Measurements from ENCODE around the gene ZCCHC24. TPM values are rescaled to one million over a fixed set of nuclear protein-coding genes. Genes with fewer than 3 reads are reported as not detected.

The ZCCHC24 gene
- total and polyA plus RNA-seq, 2 donors (not counting 3 experiments of a cell fraction or from before 2014, with no cell fraction given), result 5.2 to 8.4 TPM

DNA sequence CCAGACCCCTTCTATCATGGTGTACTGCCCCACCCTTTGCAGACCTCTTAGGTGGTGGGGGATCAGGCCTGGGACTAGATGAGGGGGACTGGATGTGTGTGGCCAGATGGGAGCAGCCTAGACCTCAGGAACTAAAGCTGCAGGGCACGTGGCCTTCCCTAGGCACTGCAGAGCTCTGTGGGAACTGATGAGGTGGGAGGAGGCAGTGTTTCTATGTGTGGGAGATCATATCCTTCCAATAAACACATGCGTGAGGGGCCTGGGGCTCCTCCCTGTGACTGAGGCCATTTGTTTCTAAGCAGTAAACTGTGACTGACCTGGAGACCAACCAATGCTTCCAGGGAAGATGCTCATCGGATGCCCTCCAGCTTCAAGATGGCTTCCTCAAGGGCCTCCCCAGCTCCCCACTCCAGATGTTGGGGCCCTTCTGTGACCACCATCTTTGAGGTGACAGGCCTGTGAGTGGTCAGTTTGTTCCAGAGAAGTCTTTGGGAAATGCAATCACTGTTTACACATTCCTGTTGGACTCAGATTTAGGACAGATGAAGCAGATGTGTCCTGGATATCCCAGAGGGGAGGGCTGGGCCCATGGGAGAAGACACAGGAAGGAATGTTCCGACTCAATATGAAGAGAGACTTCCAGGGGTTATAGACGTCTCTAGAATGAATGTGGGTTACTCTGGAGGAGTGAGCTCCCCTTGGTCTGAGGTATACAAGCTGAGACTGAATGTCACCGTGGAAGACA, 23.6 kb upstream of the ZCCHC24 start:
- POLR2A ChIA-PET, result no interaction called here
- TF ChIP-seq MYC (IDR thresholded peaks at IDR 0.05; ENCODE audit: low read depth, low read length) (no peak), POLR2AphosphoS5 (IDR thresholded peaks at IDR 0.05; ENCODE audit: insufficient read depth, low read depth, low read length) (no peak)
- TF ChIP-seq, protein P1, sequence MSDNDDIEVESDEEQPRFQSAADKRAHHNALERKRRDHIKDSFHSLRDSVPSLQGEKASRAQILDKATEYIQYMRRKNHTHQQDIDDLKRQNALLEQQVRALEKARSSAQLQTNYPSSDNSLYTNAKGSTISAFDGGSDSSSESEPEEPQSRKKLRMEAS (IDR thresholded peaks at IDR 0.05; ENCODE audit: insufficient read depth, insufficient read length), result no peak
- no peaks in the 10 kb centered on the region for H3K9me1 ChIP-seq (replicated peaks; ENCODE audit: control insufficient read depth, extremely low read depth, insufficient read depth, low read length)
- CTCF ChIA-PET, result interaction anchor here (1.2 to 4.5 kb wide), 6 partner anchors 9 to 111 kb away, joined by 3 to 139 read pairs (median 13); no protein-coding TSS in a partner anchor
- H3K79me2 ChIP-seq (ENCODE audit: control insufficient read depth, insufficient read depth, low read length), result no peaks in the 10 kb centered on the region
- no peaks in the 10 kb centered on the region for H3K4me1 ChIP-seq (ENCODE audit: control insufficient read depth, extremely low read depth, insufficient read depth, low read length)
- H3K9me3 ChIP-seq (replicated peaks; ENCODE audit: control insufficient read depth, insufficient read depth, low read length), result no peaks in the 10 kb centered on the region
- H3K36me3 ChIP-seq (ENCODE audit: control insufficient read depth in 2 of 2, extremely low read depth in 1 of 2, insufficient read depth in 2 of 2, low read length in 2 of 2), result no peaks in the 10 kb centered on the region
- H3K27me3 ChIP-seq (ENCODE audit: control insufficient read depth in 2 of 2, insufficient read depth in 2 of 2, low read length in 2 of 2), result peaks cover 0 to 9% of the 10 kb centered on the region in 2 experiments
- FAIRE-seq (no peak), DNase-seq (ENCODE audit: low read depth, low spot score) (no peak)
- intact Hi-C loops (cut with micrococcal nuclease), result no loop called here
- H3K4me2 ChIP-seq (ENCODE audit: insufficient read depth, low read length), result no peak overlapping the region
- H3K27ac ChIP-seq (ENCODE audit: insufficient read depth, low read depth, low read length), result no peak overlapping the region
- H3K4me3 ChIP-seq (replicated peaks in 1 of 3; ENCODE audit: insufficient read depth in 1 of 3, low read depth in 1 of 3, low read length in 3 of 3), result no peak overlapping the region
- BruUV-seq (replicated peaks), result no TSS peak
- H3K9ac ChIP-seq (replicated peaks; ENCODE audit: extremely low read depth, insufficient read depth, low read length), result no peak overlapping the region
- no peaks in the 10 kb centered on the region for H4K20me1 ChIP-seq (replicated peaks; ENCODE audit: control insufficient read depth, extremely low read depth, insufficient read depth, low read length)
- no peak overlapping the region for H2AFZ ChIP-seq (ENCODE audit: low read depth, low read length)
- dilution Hi-C loops (cut with MboI; ENCODE audit: extremely low pct_ligation_motif_present, low sequenced_read_pairs), result no loop called here

DNA sequence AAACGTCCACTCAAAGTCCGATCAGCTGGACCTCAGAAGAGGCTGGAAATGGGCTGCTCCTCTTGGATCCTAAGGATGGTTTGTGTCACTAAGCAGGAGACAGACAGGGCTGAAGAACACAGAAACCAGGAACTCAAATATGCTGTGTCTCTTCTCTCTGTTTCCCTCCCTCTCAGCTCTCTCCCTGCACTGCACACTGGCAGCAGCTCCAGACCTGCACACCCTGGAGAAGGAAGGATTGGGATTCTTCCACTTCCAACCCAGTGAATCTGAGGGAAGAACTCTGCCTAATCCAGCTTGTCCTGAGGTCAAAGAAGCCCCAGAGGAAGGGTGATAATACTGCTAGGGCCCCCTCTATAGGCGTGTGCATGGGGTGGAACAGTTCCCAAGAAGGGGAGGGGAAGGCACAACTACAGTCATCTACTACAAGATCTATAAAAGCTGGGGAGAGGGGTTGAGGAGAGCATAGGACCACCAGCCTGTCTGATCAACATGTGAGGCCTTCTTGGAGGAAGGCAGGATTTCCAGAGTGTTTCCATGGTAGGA, 22.7 kb upstream of the ZCCHC24 start:
- Histone ChIP-seq H3K27ac (ENCODE audit: insufficient read depth, low read depth, low read length) (no peak overlapping the region), H3K9me1 (replicated peaks; ENCODE audit: control insufficient read depth, extremely low read depth, insufficient read depth, low read length) (no peaks in the 10 kb centered on the region), H3K4me1 (ENCODE audit: control insufficient read depth, extremely low read depth, insufficient read depth, low read length) (no peaks in the 10 kb centered on the region), H3K9me3 (replicated peaks; ENCODE audit: control insufficient read depth, insufficient read depth, low read length) (no peaks in the 10 kb centered on the region), H3K9ac (replicated peaks; ENCODE audit: extremely low read depth, insufficient read depth, low read length) (no peak overlapping the region), H3K36me3 (ENCODE audit: control insufficient read depth in 2 of 2, extremely low read depth in 1 of 2, insufficient read depth in 2 of 2, low read length in 2 of 2) (no peaks in the 10 kb centered on the region), H3K27me3 (ENCODE audit: control insufficient read depth in 2 of 2, insufficient read depth in 2 of 2, low read length in 2 of 2) (peaks cover 0 to 15% of the 10 kb centered on the region in 2 experiments), H2AFZ (ENCODE audit: low read depth, low read length) (no peak overlapping the region), H3K4me2 (ENCODE audit: insufficient read depth, low read length) (no peak overlapping the region), H4K20me1 (replicated peaks; ENCODE audit: control insufficient read depth, extremely low read depth, insufficient read depth, low read length) (no peaks in the 10 kb centered on the region), H3K79me2 (ENCODE audit: control insufficient read depth, insufficient read depth, low read length) (no peaks in the 10 kb centered on the region), H3K4me3 (replicated peaks in 1 of 3; ENCODE audit: insufficient read depth in 1 of 3, low read depth in 1 of 3, low read length in 3 of 3) (no peak overlapping the region)
- POLR2A ChIA-PET, result interaction anchor here (0.7 kb wide), 1 partner anchor 23 kb away, joined by 9 read pairs; no protein-coding TSS in a partner anchor
- intact Hi-C loops (cut with micrococcal nuclease) (no loop called here), dilution Hi-C loops (cut with MboI; ENCODE audit: extremely low pct_ligation_motif_present, low sequenced_read_pairs) (no loop called here)
- FAIRE-seq, result no peak
- TF ChIP-seq POLR2A (IDR thresholded peaks at IDR 0.05; ENCODE audit: low read depth, low read length) (no peak), FOS (IDR thresholded peaks at IDR 0.05; ENCODE audit: borderline replicate concordance, insufficient read depth, low read length) (no peak), JUN (IDR thresholded peaks at IDR 0.05; ENCODE audit: borderline replicate concordance, insufficient read depth, insufficient read length, low read depth) (no peak), GATA2 (IDR thresholded peaks at IDR 0.05; ENCODE audit: insufficient read depth, insufficient read length, low read depth, low read length) (no peak), POLR2AphosphoS5 (IDR thresholded peaks at IDR 0.05; ENCODE audit: insufficient read depth, low read depth, low read length) (no peak)
- TF ChIP-seq, protein P2, sequence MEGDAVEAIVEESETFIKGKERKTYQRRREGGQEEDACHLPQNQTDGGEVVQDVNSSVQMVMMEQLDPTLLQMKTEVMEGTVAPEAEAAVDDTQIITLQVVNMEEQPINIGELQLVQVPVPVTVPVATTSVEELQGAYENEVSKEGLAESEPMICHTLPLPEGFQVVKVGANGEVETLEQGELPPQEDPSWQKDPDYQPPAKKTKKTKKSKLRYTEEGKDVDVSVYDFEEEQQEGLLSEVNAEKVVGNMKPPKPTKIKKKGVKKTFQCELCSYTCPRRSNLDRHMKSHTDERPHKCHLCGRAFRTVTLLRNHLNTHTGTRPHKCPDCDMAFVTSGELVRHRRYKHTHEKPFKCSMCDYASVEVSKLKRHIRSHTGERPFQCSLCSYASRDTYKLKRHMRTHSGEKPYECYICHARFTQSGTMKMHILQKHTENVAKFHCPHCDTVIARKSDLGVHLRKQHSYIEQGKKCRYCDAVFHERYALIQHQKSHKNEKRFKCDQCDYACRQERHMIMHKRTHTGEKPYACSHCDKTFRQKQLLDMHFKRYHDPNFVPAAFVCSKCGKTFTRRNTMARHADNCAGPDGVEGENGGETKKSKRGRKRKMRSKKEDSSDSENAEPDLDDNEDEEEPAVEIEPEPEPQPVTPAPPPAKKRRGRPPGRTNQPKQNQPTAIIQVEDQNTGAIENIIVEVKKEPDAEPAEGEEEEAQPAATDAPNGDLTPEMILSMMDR (IDR thresholded peaks at IDR 0.05; ENCODE audit: extremely low read depth in 1 of 2, insufficient read depth in 1 of 2, low read depth in 1 of 2, low read length in 2 of 2), result no peak
- TF ChIP-seq, protein P1 (IDR thresholded peaks at IDR 0.05; ENCODE audit: insufficient read depth, insufficient read length), result no peak
- CTCF ChIA-PET, result interaction anchor here (0.5 to 4.5 kb wide), 35 partner anchors 9 to 890 kb away, joined by 3 to 139 read pairs (median 4); no protein-coding TSS in a partner anchor
- DNase-seq (ENCODE audit: low read depth, low spot score), result no peak
- BruUV-seq (replicated peaks), result no TSS peak

All from endothelial cell of umbilical vein (primary cell).